Left renal cortex interstitium (tissue), 4 donors: ENCODE data around the gene ZDHHC14. TPM values are rescaled to one million over a fixed set of nuclear protein-coding genes. Genes with fewer than 3 reads are reported as not detected.

ENCODE experiments used
- DNase-seq, 4 donors: peaks; one replicate each; pipeline ENCODE4 v3.0.0-alpha.2; 2013; ENCODE audit warnings: low read depth in 4 of 4, low spot score in 2 of 4, missing footprints in 1 of 4
- polyA plus RNA-seq, 4 donors: library from polyadenylated mRNA; unstranded; fragments of 120-200 nt; gene quantifications; one replicate each; pipeline ENCODE4 v1.2.1, GENCODE V29; 2013; ENCODE audit not compliant: insufficient read length in 4 of 4

Gene ZDHHC14
- polyA plus RNA-seq, 4 donors: 18.8 to 21.6 (median 19.9) TPM

GRCh38 chr6:157438611-157439111, 57.7 kb downstream of the ZDHHC14 start:
- DNase-seq: no peak

DNA sequence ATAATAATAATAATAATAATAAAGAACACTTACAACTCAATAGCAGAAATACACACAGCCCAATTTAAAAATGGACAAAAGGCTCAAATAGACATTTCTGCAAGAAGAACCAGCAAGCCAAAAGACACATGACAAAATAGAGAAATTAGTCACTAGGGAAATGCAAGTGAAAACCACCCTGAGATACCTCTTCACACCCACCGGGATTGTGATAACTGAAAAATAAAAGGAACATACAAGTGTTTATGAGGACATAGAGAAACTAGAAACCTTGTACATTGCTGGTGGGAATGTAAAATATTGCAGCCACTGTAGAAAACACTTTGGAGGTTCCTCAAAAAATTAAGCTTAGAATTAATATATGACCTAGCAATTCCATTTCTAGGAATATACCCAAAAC, 59.2 kb downstream of the ZDHHC14 start:
- no peak for DNase-seq

DNA sequence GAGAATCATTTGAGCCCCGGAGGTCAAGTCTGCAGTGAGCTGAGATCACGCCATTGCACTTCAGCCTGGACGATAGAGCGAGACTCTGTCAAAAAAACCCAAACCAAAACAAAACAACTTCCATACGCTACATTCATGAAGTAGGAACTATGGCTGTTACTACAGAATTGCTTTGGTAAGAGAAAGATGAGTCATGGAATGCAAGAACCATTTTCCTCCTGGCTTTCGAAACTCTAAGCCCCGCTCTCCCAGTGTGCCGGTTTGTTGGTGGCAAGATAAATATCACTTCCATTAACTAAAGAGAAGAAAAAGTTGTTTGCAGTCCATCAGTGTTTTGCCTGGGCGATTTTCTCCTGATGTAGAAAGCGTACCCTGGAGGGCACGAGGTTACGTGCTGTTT, 61.3 kb downstream of the ZDHHC14 start:
- no peak for DNase-seq

DNA sequence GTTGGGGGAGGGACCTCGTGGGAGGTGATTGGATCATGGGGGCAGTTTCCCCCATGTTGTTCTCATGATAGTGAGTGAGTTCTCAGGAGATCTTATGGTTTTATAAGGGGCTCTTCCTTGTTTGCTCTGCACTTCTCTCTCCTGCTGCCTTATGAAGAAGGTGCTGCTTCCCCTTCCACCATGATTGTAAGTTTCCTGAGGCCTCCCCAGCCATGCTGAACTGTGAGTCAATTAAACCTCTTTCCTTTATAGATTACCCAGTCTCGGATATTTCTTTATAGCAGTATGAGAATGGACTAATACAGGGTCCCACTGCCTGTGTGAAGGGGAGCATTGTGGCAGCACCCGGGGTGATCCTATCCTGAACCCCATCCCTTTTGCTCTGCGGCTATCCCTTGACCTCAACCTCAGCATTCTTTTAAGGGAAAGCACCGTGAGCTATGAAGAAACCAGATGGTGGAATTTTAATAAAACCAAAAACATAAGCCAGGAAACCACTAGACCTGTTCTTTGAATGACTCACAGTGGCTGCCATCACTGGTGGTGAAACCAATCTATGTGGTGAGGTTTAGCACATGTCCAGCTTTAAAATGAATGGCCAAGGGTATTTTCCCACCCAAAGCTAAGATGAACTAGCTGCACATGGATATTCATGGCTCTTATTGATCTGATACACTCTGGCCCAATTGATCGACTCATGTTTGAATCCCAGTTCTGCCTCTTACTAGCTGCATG, 62.2 kb downstream of the ZDHHC14 start:
- DNase-seq: no peak

DNA sequence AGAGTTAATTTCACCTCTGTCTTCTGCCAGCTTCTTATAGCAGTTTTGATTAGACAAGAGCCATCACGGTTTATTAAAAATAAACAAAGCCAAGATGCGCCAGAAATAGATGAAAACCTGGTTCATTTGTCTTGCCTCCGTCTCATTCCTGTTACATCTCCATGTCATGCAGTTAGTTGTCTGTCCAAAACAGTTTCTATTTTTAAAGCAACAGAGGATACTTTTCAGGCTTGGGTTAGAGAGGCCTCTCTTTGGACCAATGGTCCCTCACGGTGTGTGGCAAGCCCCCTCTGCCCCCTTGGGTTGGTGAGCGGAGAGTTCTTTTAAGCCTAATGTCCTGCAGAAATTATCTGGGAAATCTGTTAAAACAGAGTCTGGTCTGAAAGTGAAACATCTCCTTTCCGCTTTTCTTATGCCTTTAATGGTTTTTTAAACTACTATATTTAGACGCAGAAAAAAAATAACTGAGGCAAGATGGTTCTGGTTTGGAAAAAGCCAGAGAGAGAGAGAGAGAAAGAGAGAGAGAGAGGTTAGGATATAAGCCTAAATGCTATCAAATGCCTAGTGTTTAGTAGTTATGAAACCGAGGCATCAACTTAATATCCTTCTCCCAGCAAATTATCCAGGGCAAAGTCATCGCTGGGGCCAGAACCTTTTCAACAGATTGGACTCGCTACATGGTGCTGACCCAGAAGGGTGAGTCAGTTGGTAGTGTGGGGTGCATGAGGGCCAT, 64.5 kb downstream of the ZDHHC14 start:
- no peak for DNase-seq

DNA sequence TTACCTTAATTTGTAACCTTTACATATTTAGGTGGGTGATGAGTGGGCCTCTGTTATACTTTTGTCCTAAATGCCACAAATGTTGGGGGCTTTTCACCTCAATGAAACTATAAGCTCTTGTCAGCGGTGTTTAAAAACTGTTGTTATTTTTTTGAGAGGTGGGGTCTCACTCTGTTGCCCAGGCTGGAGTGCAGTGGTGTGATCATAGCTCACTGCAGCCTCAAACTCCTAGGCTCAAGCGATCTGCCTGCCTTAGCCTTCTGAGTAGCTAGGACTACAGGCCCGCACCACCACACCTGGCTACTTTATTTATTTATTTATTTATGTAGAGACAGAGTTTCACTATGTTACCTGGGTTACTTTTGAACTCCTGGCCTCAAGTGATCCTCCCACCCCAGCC, 66.7 kb downstream of the ZDHHC14 start:
- DNase-seq: no peak

DNA sequence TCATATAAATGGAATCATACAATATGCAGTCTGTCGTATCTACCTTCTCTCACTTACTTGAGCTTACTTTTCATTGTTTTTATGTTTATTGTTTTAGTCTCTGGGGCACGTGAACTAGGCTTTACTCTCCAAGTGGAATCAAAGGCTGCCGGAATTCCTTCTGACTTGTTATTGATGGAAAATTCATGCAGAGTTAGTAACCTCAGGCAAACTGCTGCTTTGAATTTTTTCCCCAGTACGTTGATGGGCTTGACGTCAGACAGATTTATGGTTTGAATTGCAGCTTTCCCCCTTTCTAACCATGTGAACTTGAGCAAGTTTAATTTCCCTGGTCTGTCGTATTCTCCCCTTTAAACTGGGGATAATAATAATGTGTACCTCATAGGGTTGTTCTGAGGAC, 68.6 kb downstream of the ZDHHC14 start:
- DNase-seq: no peak

GRCh38 chr6:157450931-157451742, 70.1 kb downstream of the ZDHHC14 start:
- no peak for DNase-seq

DNA sequence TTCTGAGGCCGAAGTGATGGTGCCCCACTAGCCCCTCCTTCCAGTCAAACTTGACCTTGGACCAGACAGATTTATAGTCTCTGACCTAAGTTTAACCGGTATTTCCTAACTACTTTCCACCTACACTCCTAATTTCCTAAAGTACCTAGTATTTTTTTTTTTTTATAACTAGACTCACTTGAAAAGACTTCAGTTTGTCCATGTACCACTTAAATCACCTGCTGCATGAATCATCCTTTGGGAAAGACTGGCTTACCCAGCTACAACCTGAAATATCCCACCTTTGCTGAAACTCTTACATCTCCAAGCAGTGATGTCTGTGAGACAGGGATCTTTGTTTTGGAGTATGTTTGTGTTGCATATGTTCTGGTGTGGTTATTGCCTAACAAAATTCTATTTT, 71.1 kb downstream of the ZDHHC14 start:
- no peak for DNase-seq

DNA sequence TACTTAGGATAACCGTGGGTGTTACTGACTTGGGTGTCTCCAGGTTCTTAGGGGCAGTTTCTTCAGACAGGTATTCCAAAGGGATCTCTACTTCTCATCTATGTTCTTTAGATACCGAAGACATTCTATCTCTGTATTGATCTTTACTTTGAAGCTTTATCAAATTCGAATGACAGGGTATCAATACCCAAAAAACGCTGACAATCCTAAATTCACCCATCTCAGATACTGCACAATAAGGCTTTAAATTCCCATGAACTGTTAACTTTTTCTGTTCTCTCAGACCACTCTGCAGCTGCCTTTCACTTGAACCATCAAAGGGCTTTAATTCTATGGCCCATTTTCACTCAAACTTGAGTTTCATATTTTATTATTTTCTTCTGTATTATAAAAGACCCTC, 72.1 kb downstream of the ZDHHC14 start:
- no peak for DNase-seq

- no peak for DNase-seq
Observed at GRCh38 chr6:157453978-157454377, 73.0 kb downstream of the ZDHHC14 start.

DNA sequence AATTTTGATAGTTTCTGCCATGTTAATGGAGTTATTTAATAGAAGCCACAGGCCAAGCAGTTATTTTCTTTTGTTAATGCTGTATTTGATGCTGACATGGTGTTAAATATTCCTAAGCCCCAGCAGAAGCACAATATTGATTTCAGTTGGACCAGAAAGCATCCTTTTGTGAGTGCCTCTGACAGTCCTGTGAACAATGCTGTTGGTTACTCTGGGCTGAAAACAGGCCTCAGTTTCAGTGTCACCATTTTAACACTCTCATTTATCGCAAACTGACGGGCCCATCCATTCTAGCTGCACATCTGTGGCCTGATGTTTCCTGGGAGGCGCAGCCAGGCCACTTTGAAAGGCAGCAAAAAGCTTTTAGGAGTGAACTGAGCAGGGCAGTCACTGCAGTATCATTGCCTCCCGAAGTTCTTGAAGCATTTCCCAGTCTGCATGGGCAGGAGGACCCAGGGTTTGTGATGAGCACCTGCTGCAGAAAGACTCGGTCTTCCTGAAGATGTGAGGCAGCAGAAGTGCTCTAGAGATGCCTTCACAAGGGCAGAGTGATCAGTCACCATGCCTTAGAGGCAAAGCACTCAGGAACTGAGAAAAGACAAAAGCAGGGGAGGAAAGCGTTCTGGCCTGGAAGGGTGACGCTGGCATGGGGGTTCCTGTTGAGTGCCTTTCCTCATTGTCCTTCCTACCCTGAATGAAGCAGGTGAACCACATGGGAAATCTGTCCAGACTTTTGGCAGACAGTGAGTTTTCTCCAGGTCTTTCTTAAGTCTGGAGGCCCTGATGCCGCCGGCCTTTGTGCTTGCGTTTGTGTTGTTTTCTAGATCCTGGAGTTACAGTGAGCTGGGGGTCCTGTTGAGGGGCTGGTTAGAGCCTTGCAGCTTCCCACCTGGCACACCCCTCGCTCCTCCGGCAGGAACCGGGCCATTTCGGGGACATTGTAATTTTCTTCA, 74.0 kb downstream of the ZDHHC14 start:
- DNase-seq: no peak

DNA sequence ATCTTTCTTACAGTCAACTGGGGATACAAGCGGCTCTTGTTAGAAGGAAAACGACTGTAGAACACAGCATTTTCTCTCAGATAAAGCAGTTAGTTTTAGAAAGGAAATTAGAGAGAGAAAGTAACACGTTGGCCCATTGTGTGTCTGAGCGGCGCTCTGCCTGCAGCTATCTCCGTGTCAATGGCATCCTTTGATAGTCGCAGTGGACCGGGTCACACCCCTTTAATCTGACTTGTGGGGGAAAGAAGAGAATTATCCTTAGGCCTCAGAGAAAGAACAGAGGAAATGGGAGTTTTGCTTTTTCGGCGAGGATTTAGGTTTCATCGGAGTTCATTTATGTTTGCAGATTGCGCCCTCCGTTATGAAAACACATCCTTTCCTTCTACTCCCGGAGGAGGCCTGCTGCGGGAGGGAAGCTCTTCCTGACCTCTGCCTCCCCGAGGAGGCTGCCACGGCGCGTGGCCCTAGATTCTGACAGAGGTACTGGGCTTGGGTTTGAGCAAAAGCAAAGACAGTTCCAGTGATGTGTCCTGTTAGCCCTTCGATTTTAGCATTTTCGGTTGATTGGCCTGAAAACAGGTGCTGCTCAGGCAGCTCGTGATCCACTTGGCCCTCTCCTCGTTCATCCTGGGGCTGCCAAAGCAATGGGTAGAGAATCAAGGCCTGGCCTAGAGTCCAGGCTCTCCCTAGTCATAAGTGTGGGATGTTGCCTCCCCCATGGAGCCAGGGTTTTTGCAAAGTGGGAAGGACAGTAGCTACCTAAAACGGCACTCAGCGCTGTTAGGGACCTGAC, 74.9 kb downstream of the ZDHHC14 start:
- DNase-seq: no peak

DNA sequence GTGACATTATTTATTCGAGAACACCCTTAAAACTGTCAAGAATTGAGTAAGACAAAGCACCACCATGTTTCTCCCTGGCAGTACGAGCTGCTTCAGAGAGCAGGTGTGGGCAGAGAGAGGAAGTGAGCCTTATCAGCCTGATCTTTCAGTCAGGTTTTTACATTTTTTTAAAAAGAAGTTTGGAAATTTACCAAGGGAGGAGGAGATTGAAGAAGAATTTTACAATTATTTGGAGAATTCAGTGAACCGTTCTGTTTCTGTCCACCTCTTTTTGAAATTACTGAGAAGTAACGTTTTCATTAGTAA, 75.5 kb downstream of the ZDHHC14 start:
- no peak for DNase-seq

DNA sequence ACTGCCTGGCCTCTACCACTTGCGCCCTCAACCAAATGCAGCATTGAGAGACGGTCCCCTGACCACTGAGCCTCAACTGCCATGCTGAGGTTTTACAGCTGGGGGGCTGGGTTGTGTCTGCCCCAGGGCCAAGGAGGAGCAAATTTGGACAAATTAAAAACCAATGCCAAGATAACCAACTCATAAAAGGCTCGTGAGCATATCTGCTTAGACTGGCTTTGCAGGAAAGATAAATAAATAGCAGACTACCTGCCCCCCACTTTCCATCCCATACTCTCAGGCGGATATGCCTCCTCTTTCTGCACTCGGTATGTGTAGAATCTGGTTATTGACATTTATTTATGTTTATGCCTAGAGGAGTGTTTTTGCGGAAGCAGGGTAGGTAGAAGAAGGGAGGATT, 76.8 kb downstream of the ZDHHC14 start:
- DNase-seq: no peak

- DNase-seq: no peak
Observed at GRCh38 chr6:157459327-157459726, 78.3 kb downstream of the ZDHHC14 start.

DNA sequence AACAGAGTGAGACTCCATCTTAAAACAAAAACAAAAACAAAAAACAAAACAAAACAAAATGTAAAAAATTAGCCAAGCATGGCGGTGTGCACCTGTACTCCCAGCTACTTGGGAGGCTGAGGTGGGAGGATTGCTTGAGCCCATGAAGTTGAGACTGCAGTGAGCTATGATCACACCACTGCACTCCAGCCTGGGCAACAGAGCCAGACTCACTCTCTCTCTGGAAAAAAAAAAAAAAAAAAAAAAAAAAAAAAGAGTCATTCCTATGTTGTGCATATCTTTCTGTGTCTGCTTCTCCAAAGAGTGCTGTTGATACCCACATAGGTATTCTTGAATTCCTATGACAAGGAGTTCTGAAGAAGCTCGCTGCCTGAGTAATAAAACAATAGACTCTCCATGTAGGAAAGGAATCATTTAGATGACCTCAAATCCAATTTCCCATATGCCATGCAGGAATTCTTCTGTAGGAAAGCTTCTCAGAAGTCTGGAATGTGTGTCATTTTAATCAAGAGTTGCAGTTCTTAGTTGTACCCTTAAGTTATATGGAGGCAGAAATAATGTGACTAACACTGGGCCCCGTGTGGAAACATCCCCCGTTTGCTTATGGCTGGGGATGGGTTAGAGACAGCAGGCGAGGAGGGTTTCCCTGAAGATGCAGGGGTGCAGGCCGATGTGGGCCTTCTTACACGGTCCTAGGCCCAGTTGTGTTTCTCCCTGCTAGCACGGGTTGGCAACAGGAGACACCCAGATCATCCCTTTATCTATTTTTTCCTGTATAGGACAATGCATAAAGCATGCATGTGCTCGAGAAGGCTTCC, 79.4 kb downstream of the ZDHHC14 start:
- no peak for DNase-seq

DNA sequence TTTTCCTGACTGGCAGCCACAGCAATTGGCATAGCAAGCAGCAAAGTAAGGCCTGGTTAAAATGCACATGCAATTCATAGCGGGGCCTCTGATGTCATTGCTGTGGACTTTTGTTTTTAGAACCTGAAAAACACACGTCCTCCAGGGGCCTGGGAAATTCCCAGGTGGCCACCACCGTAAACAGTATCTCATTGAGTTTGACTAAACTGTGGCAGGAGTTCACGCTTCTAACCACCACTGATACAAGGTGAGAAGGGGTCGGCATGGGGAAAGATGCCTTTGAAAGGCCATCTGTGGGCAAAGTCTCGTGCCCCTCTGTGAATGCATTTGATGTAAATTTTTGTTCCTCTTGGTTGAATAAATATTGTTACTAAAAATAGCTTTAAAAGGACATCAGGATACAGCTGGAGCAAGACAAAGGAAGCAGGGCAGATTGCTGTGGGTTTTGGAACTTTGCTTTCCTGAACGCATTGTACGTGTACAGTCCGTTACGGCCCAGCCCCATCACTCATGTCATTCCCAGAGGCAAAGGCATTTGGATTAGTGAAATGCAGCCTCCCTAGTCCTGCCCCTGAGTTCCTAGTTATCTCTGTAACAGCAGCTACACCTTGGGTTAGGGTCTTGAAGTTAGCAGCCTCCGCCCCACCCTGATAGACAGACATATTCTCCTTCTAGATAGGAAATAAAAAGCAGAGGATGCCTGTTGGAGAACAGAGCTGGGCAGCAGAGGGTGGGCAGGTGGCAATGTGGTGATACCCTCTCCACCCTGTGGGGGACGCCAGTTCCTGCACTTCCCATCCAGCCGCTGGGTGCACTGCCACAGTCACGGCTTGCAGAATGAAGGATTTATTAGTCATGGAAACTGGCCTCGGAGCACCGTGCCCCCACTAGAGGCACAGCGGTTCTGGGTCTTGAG, 80.3 kb downstream of the ZDHHC14 start:
- no peak for DNase-seq
